ENCODE data around the gene RAB40C.

GRCh38 chr16:590815-591200, 942 bp downstream of the RAB40C start:
- TF ChIP-seq ISL1 (CRISPR knock-in tag; IDR thresholded peaks at IDR 0.05) (no peak), PATZ1 (CRISPR knock-in tag; IDR thresholded peaks at IDR 0.05; ENCODE audit: borderline replicate concordance) (no peak), ARNTL (CRISPR knock-in tag; IDR thresholded peaks at IDR 0.05; ENCODE audit: borderline replicate concordance, low read depth) (no peak), BACH2 (CRISPR knock-in tag; IDR thresholded peaks at IDR 0.05; ENCODE audit: borderline replicate concordance) (no peak), ZFP3 (CRISPR knock-in tag; IDR thresholded peaks at IDR 0.05) (no peak), GLIS3 (CRISPR knock-in tag; IDR thresholded peaks at IDR 0.05) (no peak), TCF4 (CRISPR knock-in tag; IDR thresholded peaks at IDR 0.05; ENCODE audit: borderline replicate concordance) (no peak), ZNF70 (CRISPR knock-in tag; IDR thresholded peaks at IDR 0.05) (no peak), ZFP30 (CRISPR knock-in tag; IDR thresholded peaks at IDR 0.05) (no peak), CREB5 (CRISPR knock-in tag; IDR thresholded peaks at IDR 0.05; ENCODE audit: low read depth) (no peak), TSHZ2 (CRISPR knock-in tag; IDR thresholded peaks at IDR 0.05) (no peak), SNAI2 (CRISPR knock-in tag; IDR thresholded peaks at IDR 0.05) (no peak), RARB (CRISPR knock-in tag; IDR thresholded peaks at IDR 0.05) (no peak)
